Activated CD4-positive, CD25-positive, alpha-beta regulatory T cell treated with anti-CD3 and anti-CD28 coated beads, Interleukin-2, amount 50 U/mL, for 72 hours (primary cell): Measurements from ENCODE around the gene TLNRD1.

Experiments
- DNase-seq: peaks from one replicate; pipeline ENCODE4 v3.0.0; 2021

TLNRD1 gene

GRCh38 chr15:80978685-80979329 is 21.9 kb upstream of the TLNRD1 start:
- no peak for DNase-seq

- no peak for DNase-seq
These were observed 21.1 kb upstream of the TLNRD1 start for GRCh38 chr15:80979538-80980200.

GRCh38 chr15:80982205-80982604 is 18.5 kb upstream of the TLNRD1 start:
- no peak for DNase-seq

- DNase-seq: no peak
These were observed 17.9 kb upstream of the TLNRD1 start for GRCh38 chr15:80982839-80983238.

GRCh38 chr15:80984856-80985255 is 15.9 kb upstream of the TLNRD1 start:
- no peak for DNase-seq

GRCh38 chr15:80985981-80986380 is 14.7 kb upstream of the TLNRD1 start:
- DNase-seq: no peak

GRCh38 chr15:80986487-80986886 is 14.2 kb upstream of the TLNRD1 start:
- no peak for DNase-seq

GRCh38 chr15:80988148-80988796 is 12.5 kb upstream of the TLNRD1 start:
- DNase-seq: no peak

- DNase-seq: no peak
These were observed 11.6 kb upstream of the TLNRD1 start for GRCh38 chr15:80989081-80989517.

- DNase-seq: peak; percentile 97
These were observed 10.9 kb upstream of the TLNRD1 start, which contains the start of gene MESD for GRCh38 chr15:80989518-80990478. Gene MESD (minus strand): TSS chr15:80989819. CDS start chr15:80989791, 28 bp downstream.

GRCh38 chr15:80990955-80991354 is 9.8 kb upstream of the TLNRD1 start:
- no peak for DNase-seq

- no peak for DNase-seq
These were observed 9.3 kb upstream of the TLNRD1 start for GRCh38 chr15:80991421-80991820.

GRCh38 chr15:80992006-80992405 is 8.7 kb upstream of the TLNRD1 start:
- DNase-seq: no peak

- no peak for DNase-seq
These were observed 8.3 kb upstream of the TLNRD1 start for GRCh38 chr15:80992441-80992840.

GRCh38 chr15:80996247-80996646 is 4.5 kb upstream of the TLNRD1 start:
- no peak for DNase-seq

- no peak for DNase-seq
These were observed 3.0 kb upstream of the TLNRD1 start for GRCh38 chr15:80997692-80998091.

GRCh38 chr15:80998251-80998650 is 2.5 kb upstream of the TLNRD1 start:
- no peak for DNase-seq

- peak; percentile 58 for DNase-seq
These were observed 1.1 kb upstream of the TLNRD1 start for GRCh38 chr15:80999623-81000036.

GRCh38 chr15:81000144-81000623 is 539 bp upstream of the TLNRD1 start:
- no peak for DNase-seq

- DNase-seq: peak; percentile 65
These were observed 657 bp downstream of the TLNRD1 start for GRCh38 chr15:81001152-81002008.

- no peak for DNase-seq
These were observed 1.2 kb downstream of the TLNRD1 start for GRCh38 chr15:81002009-81002330.
